OCI-LY1 (cell line): ENCODE measurements around the gene ERGIC1.

ENCODE experiments used
- H2AFZ ChIP-seq: fragments of 200-600 bp; sonication (generic), shearing (Covaris generic); 2 replicates; pipeline ENCODE4 v1.6.0; 2014; ENCODE audit warnings: antibody characterized with exemption, mild to moderate bottlenecking, low read length
- H3F3A ChIP-seq: fragments of 200-600 bp; sonication (generic), shearing (Covaris generic); 2 replicates; pipeline ENCODE4 v1.6.0; 2014; ENCODE audit warnings: mild to moderate bottlenecking, antibody characterized with exemption, low read length, moderate library complexity; ENCODE audit not compliant: insufficient read depth
- H3K27ac ChIP-seq: fragments of 200-600 bp; sonication (generic); 2 replicates; pipeline ENCODE4 v1.5.1; 2014; ENCODE audit warnings: low read length, mixed run types, mild to moderate bottlenecking, low read depth; ENCODE audit not compliant: poor library complexity, severe bottlenecking
- H3K27me3 ChIP-seq: fragments of 200-600 bp; sonication (generic); 2 replicates; pipeline ENCODE4 v1.6.0; 2014; ENCODE audit warnings: antibody characterized with exemption, mild to moderate bottlenecking, low read length, moderate library complexity; ENCODE audit not compliant: insufficient read depth
- H3K36me3 ChIP-seq: fragments of 200-600 bp; sonication (generic); 2 replicates; pipeline ENCODE4 v1.6.1; 2014; ENCODE audit warnings: mild to moderate bottlenecking, antibody characterized with exemption, low read length, moderate library complexity, mixed read lengths; ENCODE audit not compliant: insufficient read depth
- H3K4me1 ChIP-seq: fragments of 200-600 bp; sonication (generic); 2 replicates; pipeline ENCODE4 v1.5.1; 2014; ENCODE audit warnings: mild to moderate bottlenecking, low read length, moderate library complexity; ENCODE audit not compliant: insufficient read depth, severe bottlenecking
- H3K4me2 ChIP-seq: fragments of 200-600 bp; sonication (generic), shearing (Covaris generic); 2 replicates; pipeline ENCODE4 v1.6.1; 2014; ENCODE audit warnings: low read length
- H3K4me3 ChIP-seq: fragments of 200-600 bp; sonication (generic); 2 replicates; pipeline ENCODE4 v1.5.1; 2014; ENCODE audit warnings: low read length, low read depth, mild to moderate bottlenecking, mixed read lengths; ENCODE audit not compliant: poor library complexity, severe bottlenecking
- H3K79me2 ChIP-seq: fragments of 200-600 bp; shearing (Covaris generic); 2 replicates; pipeline ENCODE4 v1.6.1; 2016; ENCODE audit warnings: mixed run types, low read length, mixed read lengths; ENCODE audit not compliant: insufficient read depth
- H3K9ac ChIP-seq: fragments of 200-600 bp; sonication (generic), shearing (Covaris generic); 2 replicates; pipeline ENCODE4 v1.6.1; 2014; ENCODE audit warnings: mild to moderate bottlenecking, low read length, mixed read lengths
- H3K9me2 ChIP-seq: fragments of 200-600 bp; sonication (generic), shearing (Covaris generic); 2 replicates; pipeline ENCODE4 v1.6.1; 2014; ENCODE audit warnings: low read depth, mild to moderate bottlenecking, low read length, mixed read lengths
- H3K9me3 ChIP-seq: fragments of 200-600 bp; shearing (Covaris generic); 2 replicates; pipeline ENCODE4 v1.6.1; 2014; ENCODE audit warnings: low read length, mixed read lengths
- H4K20me1 ChIP-seq: fragments of 200-600 bp; sonication (generic), shearing (Covaris generic); 2 replicates; pipeline ENCODE4 v1.6.0; 2016; ENCODE audit warnings: mild to moderate bottlenecking, low read length; ENCODE audit not compliant: insufficient read depth
- EZH2 ChIP-seq: fragments of 200-600 bp; sonication (generic), shearing (Covaris generic); IDR thresholded peaks from 2 replicates; pipeline ENCODE4 v1.8.0; 2017; ENCODE audit warnings: borderline replicate concordance, mixed run types, mild to moderate bottlenecking, antibody characterized with exemption, low read length, moderate library complexity, mixed read lengths
- TF ChIP-seq, protein P1 (sequence below): fragments of 200-600 bp; sonication (generic), shearing (Covaris generic); IDR thresholded peaks from 2 replicates; pipeline ENCODE4 v1.5.1; 2017; ENCODE audit warnings: mild to moderate bottlenecking, antibody characterized with exemption, low read length, moderate library complexity, mixed read lengths

Gene ERGIC1

DNA sequence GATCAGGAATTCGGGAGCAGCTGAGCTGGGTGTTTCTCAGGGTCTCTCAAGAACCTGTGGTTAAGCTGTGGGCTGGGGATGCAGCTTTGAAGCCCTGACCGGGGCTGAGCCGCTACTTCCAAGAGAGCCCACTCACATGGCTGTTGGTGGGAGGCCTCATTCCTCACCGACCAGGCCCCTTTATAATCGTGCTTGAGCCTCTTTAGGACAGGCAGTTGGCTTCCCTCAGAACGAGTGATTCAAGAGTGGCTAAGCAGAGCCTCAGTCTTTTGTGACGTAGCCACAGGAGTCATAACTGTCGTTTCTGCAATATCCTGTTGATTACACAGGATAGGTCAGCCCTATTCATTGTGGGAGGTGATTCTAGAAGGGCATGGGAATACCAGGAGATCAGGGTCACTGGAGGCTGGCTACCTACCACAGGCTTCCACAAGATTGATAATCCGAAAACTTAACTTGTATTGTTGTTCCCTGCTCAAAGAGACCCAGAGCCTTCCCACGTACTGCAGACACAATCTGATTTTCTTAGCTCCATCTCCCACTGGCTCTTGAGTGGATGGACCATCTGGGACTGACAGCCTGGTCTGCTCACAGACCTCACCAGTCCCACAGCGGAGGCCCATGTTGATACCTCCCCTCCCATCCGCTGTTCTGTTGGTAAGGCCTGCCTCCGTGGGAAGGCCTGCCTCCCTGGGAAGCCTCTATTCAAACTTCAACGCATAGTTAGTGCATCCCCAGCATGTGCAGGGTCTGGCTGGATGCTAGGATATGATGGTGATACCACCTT lies 3.0 kb upstream of the ERGIC1 start:
- no peak overlapping the region for H3K27ac ChIP-seq
- 0 out of 2 replicates have a peak, but pooled peaks cover 9% of the 10 kb centered on the region for H3K79me2 ChIP-seq
- H3K9me3 ChIP-seq: peaks cover 3% of the 10 kb centered on the region; the same call in 1 of the 2 replicates
- no peaks in the 10 kb centered on the region for H3K9me2 ChIP-seq
- H3K36me3 ChIP-seq: peaks cover 3% of the 10 kb centered on the region; the same call in 1 of the 2 replicates
- no peaks in the 10 kb centered on the region for H3F3A ChIP-seq
- TF ChIP-seq EZH2: no peak
- TF ChIP-seq, protein P1, sequence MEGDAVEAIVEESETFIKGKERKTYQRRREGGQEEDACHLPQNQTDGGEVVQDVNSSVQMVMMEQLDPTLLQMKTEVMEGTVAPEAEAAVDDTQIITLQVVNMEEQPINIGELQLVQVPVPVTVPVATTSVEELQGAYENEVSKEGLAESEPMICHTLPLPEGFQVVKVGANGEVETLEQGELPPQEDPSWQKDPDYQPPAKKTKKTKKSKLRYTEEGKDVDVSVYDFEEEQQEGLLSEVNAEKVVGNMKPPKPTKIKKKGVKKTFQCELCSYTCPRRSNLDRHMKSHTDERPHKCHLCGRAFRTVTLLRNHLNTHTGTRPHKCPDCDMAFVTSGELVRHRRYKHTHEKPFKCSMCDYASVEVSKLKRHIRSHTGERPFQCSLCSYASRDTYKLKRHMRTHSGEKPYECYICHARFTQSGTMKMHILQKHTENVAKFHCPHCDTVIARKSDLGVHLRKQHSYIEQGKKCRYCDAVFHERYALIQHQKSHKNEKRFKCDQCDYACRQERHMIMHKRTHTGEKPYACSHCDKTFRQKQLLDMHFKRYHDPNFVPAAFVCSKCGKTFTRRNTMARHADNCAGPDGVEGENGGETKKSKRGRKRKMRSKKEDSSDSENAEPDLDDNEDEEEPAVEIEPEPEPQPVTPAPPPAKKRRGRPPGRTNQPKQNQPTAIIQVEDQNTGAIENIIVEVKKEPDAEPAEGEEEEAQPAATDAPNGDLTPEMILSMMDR: no peak
- H4K20me1 ChIP-seq: no peaks in the 10 kb centered on the region
- H3K4me2 ChIP-seq: no peak overlapping the region
- H3K4me1 ChIP-seq: peaks cover 20% of the 10 kb centered on the region
- no peak overlapping the region for H2AFZ ChIP-seq
- H3K9ac ChIP-seq: no peak overlapping the region
- H3K4me3 ChIP-seq: no peak overlapping the region
- no peaks in the 10 kb centered on the region; the same call in 1 of the 2 replicates for H3K27me3 ChIP-seq

DNA sequence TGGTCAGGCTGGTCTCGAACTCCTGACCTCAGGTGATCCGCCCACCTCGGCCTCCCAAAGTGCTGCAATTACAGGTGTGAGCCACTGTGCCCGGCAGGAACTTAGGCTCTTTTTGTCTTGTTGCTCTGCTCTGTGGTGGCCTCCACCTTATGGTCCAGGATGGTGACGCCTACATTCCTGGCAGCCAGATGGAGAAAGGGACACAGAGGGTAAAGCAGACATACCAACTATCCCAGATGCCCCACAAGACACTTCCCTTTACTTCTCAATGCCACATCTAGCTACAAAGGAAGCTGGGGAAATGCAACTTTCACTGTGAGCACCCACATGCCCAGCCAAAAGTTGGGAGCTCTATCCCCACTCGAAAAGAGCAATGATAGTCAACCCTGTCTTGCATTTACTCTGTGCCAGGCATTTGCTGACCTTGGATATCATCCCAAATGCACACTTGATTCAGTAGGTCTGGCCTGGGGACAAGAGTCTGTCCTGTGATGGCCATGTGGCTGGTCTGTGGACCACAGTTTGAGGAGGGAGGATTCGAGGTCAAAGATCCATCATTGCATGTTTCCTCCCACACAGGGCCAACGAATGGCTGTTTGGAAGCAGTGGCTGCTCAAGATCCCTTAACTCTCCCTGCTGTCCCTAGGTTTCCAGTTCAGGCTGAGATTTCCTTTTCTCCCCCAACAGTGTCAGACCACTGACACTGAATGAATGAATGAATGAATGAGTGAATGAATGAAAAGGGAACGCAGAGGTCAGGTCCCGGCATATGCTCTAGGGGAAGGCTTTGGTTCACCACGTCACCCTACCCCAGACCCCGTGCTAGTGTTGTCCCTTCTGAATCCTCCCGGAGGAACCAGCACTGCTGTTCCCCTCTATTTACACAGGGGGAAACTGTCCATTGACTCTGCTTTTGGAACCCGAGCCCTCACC lies 1.4 kb upstream of the ERGIC1 start:
- H3K9ac ChIP-seq: no peak overlapping the region
- H3K36me3 ChIP-seq: no peaks in the 10 kb centered on the region
- no peak overlapping the region for H2AFZ ChIP-seq
- TF ChIP-seq, protein P1: no peak
- no peak for TF ChIP-seq EZH2
- H3K79me2 ChIP-seq: peaks cover 16% of the 10 kb centered on the region; the same call in 1 of the 2 replicates
- 0 out of 2 replicates have a peak overlapping the region, but pooled peaks have one; percentile 87 for H3K4me2 ChIP-seq
- no peaks in the 10 kb centered on the region for H3F3A ChIP-seq
- H3K4me1 ChIP-seq: peaks cover 36% of the 10 kb centered on the region
- no peak overlapping the region for H3K4me3 ChIP-seq
- no peaks in the 10 kb centered on the region for H3K9me2 ChIP-seq
- H3K27me3 ChIP-seq: no peaks in the 10 kb centered on the region
- H3K9me3 ChIP-seq: no peaks in the 10 kb centered on the region
- H4K20me1 ChIP-seq: no peaks in the 10 kb centered on the region
- H3K27ac ChIP-seq: no peak overlapping the region

DNA sequence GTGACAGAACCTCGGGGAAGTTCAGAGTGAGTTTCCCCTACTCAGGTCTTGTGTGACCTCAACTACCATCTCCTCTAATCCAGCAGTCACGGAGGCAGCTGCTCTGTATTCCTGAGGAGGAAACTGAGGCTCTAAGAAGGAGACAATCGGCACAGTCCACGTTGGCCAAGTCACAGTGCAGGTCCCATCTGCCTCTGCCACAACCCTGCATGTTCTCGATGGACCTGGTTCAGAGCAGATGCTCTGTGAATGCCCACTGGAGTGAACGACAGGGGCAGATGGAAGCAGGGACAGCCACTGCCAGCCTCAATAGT lies 722 bp upstream of the ERGIC1 start:
- Histone ChIP-seq H3K4me3 (peak overlapping the region; percentile 95), H3K4me2 (peak overlapping the region; percentile 87), H3K9me2 (no peaks in the 10 kb centered on the region), H2AFZ (no peak overlapping the region), H3K27me3 (no peaks in the 10 kb centered on the region), H3K27ac (no peak overlapping the region), H3K9ac (peak overlapping the region; percentile 69; the same call in 1 of the 2 replicates), H3F3A (no peaks in the 10 kb centered on the region), H3K4me1 (peaks cover 43% of the 10 kb centered on the region), H3K36me3 (no peaks in the 10 kb centered on the region), H4K20me1 (no peaks in the 10 kb centered on the region), H3K79me2 (peaks cover 19% of the 10 kb centered on the region), H3K9me3 (no peaks in the 10 kb centered on the region)
- no peak for TF ChIP-seq EZH2
- TF ChIP-seq, protein P1: no peak
